K562 (cell line): ENCODE data around the gene TMIGD3. TPM values are rescaled to one million over a fixed set of nuclear protein-coding genes. Genes with fewer than 3 reads are reported as not detected.

Experiments used
- ADNP ChIP-seq: fragments of 200-800 bp; sonication (Bioruptor generic); IDR thresholded peaks from 2 replicates; pipeline ENCODE4 v1.6.1; 2016; ENCODE audit warnings: missing genetic modification characterization, missing compliant biosample characterization
- ARID1B ChIP-seq: fragments of 450-650 bp; IDR thresholded peaks from 2 replicates; pipeline ENCODE4 v1.6.1; 2016; ENCODE audit warnings: antibody characterized with exemption, mild to moderate bottlenecking, inconsistent platforms
- CREB3L1 ChIP-seq: fragments of 450-650 bp; IDR thresholded peaks from 2 replicates; pipeline ENCODE4 v1.6.1; 2014; ENCODE audit warnings: low read depth, mild to moderate bottlenecking, moderate library complexity, borderline replicate concordance
- DEAF1 ChIP-seq: fragments of 450-650 bp; formaldehyde crosslinking; IDR thresholded peaks from 2 replicates; pipeline ENCODE4 v1.4.0; 2020; ENCODE audit warnings: mild to moderate bottlenecking, moderate library complexity
- E4F1 ChIP-seq: fragments of 250-450 bp; sonication (Bioruptor Pico); IDR thresholded peaks from 2 replicates; pipeline ENCODE4 v1.5.0; 2021; ENCODE audit warnings: mild to moderate bottlenecking, borderline replicate concordance
- EZH2 ChIP-seq: IDR thresholded peaks from 2 replicates; pipeline ENCODE4 v1.6.1; 2012; ENCODE audit warnings: low read depth, mild to moderate bottlenecking, inconsistent platforms, low read length, borderline replicate concordance
- FOXK2 ChIP-seq, 2 experiments: fragments of 450-650 bp; IDR thresholded peaks in 1 of 2; conservative IDR thresholded peaks in 1 of 2; 2 replicates each; pipeline ENCODE4 v1.6.1; 2016; ENCODE audit warnings: low read depth in 2 of 2, mild to moderate bottlenecking in 1 of 2
- GMEB1 ChIP-seq: fragments of 250-450 bp; sonication (Bioruptor Pico); IDR thresholded peaks from 2 replicates; pipeline ENCODE4 v1.4.0; 2020; ENCODE audit warnings: mild to moderate bottlenecking
- HNRNPUL1 ChIP-seq: fragments of 200-400 bp; formaldehyde crosslinking; IDR thresholded peaks from 2 replicates; pipeline ENCODE4 v1.6.1; 2017; ENCODE audit warnings: low read length
- LARP7 ChIP-seq: fragments of 450-650 bp; IDR thresholded peaks from 2 replicates; pipeline ENCODE4 v1.6.1; 2016
- MAFG ChIP-seq: fragments of 450-650 bp; conservative IDR thresholded peaks from 2 replicates; pipeline ENCODE4 v1.6.1; 2016; ENCODE audit warnings: missing genetic modification characterization, missing compliant biosample characterization
- MBD2 ChIP-seq: sonication (generic); IDR thresholded peaks from 2 replicates; pipeline ENCODE4 v1.6.1; 2016; ENCODE audit warnings: low read depth, borderline replicate concordance
- MTF1 ChIP-seq: fragments of 250-450 bp; sonication (Bioruptor Pico); IDR thresholded peaks from 2 replicates; pipeline ENCODE4 v1.9.0; 2021; ENCODE audit warnings: moderate library complexity, mild to moderate bottlenecking, inconsistent platforms, borderline replicate concordance
- MXD1 ChIP-seq: fragments of 250-450 bp; sonication (Bioruptor Pico); IDR thresholded peaks from 2 replicates; pipeline ENCODE4 v1.8.0; 2021; ENCODE audit warnings: borderline replicate concordance, mild to moderate bottlenecking, moderate library complexity; ENCODE audit not compliant: poor library complexity, severe bottlenecking
- NELFE ChIP-seq: IDR thresholded peaks from 2 replicates; pipeline ENCODE4 v1.6.1; 2011; ENCODE audit warnings: mild to moderate bottlenecking; ENCODE audit not compliant: insufficient read depth, insufficient read length
- NFIC ChIP-seq: fragments of 450-650 bp; IDR thresholded peaks from 2 replicates; pipeline ENCODE4 v1.6.1; 2017; ENCODE audit warnings: mild to moderate bottlenecking, inconsistent platforms
- PTTG1 ChIP-seq: fragments of 450-650 bp; IDR thresholded peaks from 2 replicates; pipeline ENCODE4 v1.6.1; 2016; ENCODE audit warnings: low read depth, mild to moderate bottlenecking, missing genetic modification characterization, missing compliant biosample characterization
- SETDB1 ChIP-seq: IDR thresholded peaks from one replicate; pipeline ENCODE4 v1.6.1; 2012; ENCODE audit warnings: low read length, control low read depth, inconsistent platforms
- ZFX ChIP-seq: sonication (generic); formaldehyde crosslinking; IDR thresholded peaks from 2 replicates; pipeline ENCODE4 v1.8.0; 2022; ENCODE audit warnings: mild to moderate bottlenecking, missing genetic modification reagents, moderate library complexity
- ZNF121 ChIP-seq: sonication (generic); formaldehyde crosslinking; conservative IDR thresholded peaks from 2 replicates; pipeline ENCODE4 v1.8.0; 2022; ENCODE audit warnings: missing genetic modification reagents
- ZNF699 ChIP-seq: fragments of 250-450 bp; sonication (Bioruptor Pico); IDR thresholded peaks from 2 replicates; pipeline ENCODE4 v1.8.0; 2021; ENCODE audit warnings: mild to moderate bottlenecking, moderate library complexity; ENCODE audit not compliant: insufficient replicate concordance
- polyA plus RNA-seq, 8 experiments: library from polyadenylated mRNA; depleted of rRNA in 4 of 8; stranded (reverse) in 5 of 8; unstranded in 3 of 8; fragments of >200 nt; fragmentation: Nextera tagmentation in 2 of 8; fragmentation: Illumina TruSeq in 1 of 8; extraction: Ambion mirVana in 2 of 8; extraction: Trizol in 1 of 8; gene quantifications; 2 replicates each; pipeline versions ENCODE4 v1.2.1 to v1.2.3, GENCODE V29; 2011 to 2014; ENCODE audit warnings: inconsistent platforms in 1 of 8, missing spikeins in 1 of 8
- total RNA-seq, 7 experiments: library from RNA; depleted of rRNA in 6 of 7; stranded (reverse); fragments of >200 nt in 6 of 7; fragmentation: Illumina TruSeq in 2 of 7; extraction: Trizol in 2 of 7; gene quantifications; 2 replicates each; pipeline versions ENCODE4 v1.2.1 to v1.2.3, GENCODE V29; 2011 to 2021; ENCODE audit warnings: low replicate concordance in 1 of 7

Gene TMIGD3
- total and polyA plus RNA-seq, 9 of the 15 experiments (the other 6 are each of a cell fraction or from before 2014, with no cell fraction given): 0.11 to 0.13 (median 0.11) TPM; not detected in 6

- TF ChIP-seq MXD1 (CRISPR knock-in tag): no peak
- TF ChIP-seq MBD2: no peak
- no peak for TF ChIP-seq GMEB1
- TF ChIP-seq CREB3L1: no peak
- no peak for TF ChIP-seq ARID1B
- TF ChIP-seq DEAF1: 0 out of 2 replicates have a peak, but pooled peaks have one; percentile 23
- no peak for TF ChIP-seq LARP7
- TF ChIP-seq ZFX (CRISPR knock-in tag): no peak
- no peak for TF ChIP-seq E4F1 (CRISPR knock-in tag)
- peak; percentile 70 for TF ChIP-seq MAFG (tag)
- no peak for TF ChIP-seq ZNF699 (CRISPR knock-in tag)
- no peak for TF ChIP-seq ADNP (tag)
- TF ChIP-seq FOXK2 (conservative IDR thresholded peaks at IDR 0.05 in 1 of 2, IDR thresholded peaks at IDR 0.05 in 1 of 2; ENCODE audit: low read depth in 2 of 2): no peak
- no peak for TF ChIP-seq HNRNPUL1
- TF ChIP-seq NFIC: no peak
- TF ChIP-seq SETDB1: no peak
- no peak for TF ChIP-seq NELFE
- TF ChIP-seq ZNF121 (CRISPR knock-in tag): no peak
- TF ChIP-seq PTTG1 (tag): no peak
- TF ChIP-seq EZH2: no peak
- TF ChIP-seq MTF1 (CRISPR knock-in tag): no peak
Observed at GRCh38 chr1:111462370-111463028, 40.9 kb downstream of the TMIGD3 start (continued).
